ENCODE measurements around the gene FUT8.
"Not testable (repeated sequence)": the region's sequence is repeated elsewhere in the genome, so short reads cannot be mapped to it uniquely, and the experiment has no call there.

The FUT8 gene

GRCh38 chr14:65627315-65627714, 214.8 kb downstream of the FUT8 start:
- DNase-seq: no peak

GRCh38 chr14:65628664-65629063, 216.1 kb downstream of the FUT8 start:
- DNase-seq: no peak

- DNase-seq: no peak
Measured at GRCh38 chr14:65631040-65631439, 218.5 kb downstream of the FUT8 start.

GRCh38 chr14:65632487-65632886, 220.0 kb downstream of the FUT8 start:
- no peak for DNase-seq

GRCh38 chr14:65633666-65634065, 221.1 kb downstream of the FUT8 start:
- DNase-seq: not testable (repeated sequence)

GRCh38 chr14:65637780-65638179, 225.2 kb downstream of the FUT8 start:
- peak; percentile 51 for DNase-seq

- DNase-seq: no peak
Measured at GRCh38 chr14:65639216-65639615, 226.7 kb downstream of the FUT8 start.

GRCh38 chr14:65650826-65651225, 238.3 kb downstream of the FUT8 start:
- no peak for DNase-seq

- no peak for DNase-seq
Measured at GRCh38 chr14:65656554-65656953, 244.0 kb downstream of the FUT8 start.

GRCh38 chr14:65658202-65658601, 245.7 kb downstream of the FUT8 start:
- DNase-seq: no peak

- DNase-seq: no peak
Measured at GRCh38 chr14:65661865-65662264, 249.3 kb downstream of the FUT8 start.

- no peak for DNase-seq
Measured at GRCh38 chr14:65664436-65664835, 251.9 kb downstream of the FUT8 start.

- DNase-seq: no peak
Measured at GRCh38 chr14:65676361-65677014, 264.0 kb downstream of the FUT8 start.

GRCh38 chr14:65685572-65685971, 273.0 kb downstream of the FUT8 start:
- DNase-seq: no peak

- no peak for DNase-seq
Measured at GRCh38 chr14:65686761-65687160, 274.2 kb downstream of the FUT8 start.

GRCh38 chr14:65689070-65689469, 276.5 kb downstream of the FUT8 start:
- DNase-seq: no peak

- not testable (repeated sequence) for DNase-seq
Measured at GRCh38 chr14:65692566-65692965, 280.0 kb downstream of the FUT8 start.

GRCh38 chr14:65696801-65697200, 284.3 kb downstream of the FUT8 start:
- DNase-seq: no peak

- DNase-seq: no peak
Measured at GRCh38 chr14:65703521-65703920, 291.0 kb downstream of the FUT8 start.

GRCh38 chr14:65703996-65704395, 291.5 kb downstream of the FUT8 start:
- DNase-seq: no peak

- no peak for DNase-seq
Measured at GRCh38 chr14:65704437-65704836, 291.9 kb downstream of the FUT8 start.

- DNase-seq: peak; percentile 50
Measured at GRCh38 chr14:65704850-65705249, 292.3 kb downstream of the FUT8 start.

- DNase-seq: no peak
Measured at GRCh38 chr14:65709576-65709975, 297.0 kb downstream of the FUT8 start.

- DNase-seq: not testable (repeated sequence)
Measured at GRCh38 chr14:65716813-65717212, 304.3 kb downstream of the FUT8 start.

- not testable (repeated sequence) for DNase-seq
Measured at GRCh38 chr14:65717384-65717915, 304.9 kb downstream of the FUT8 start.

All from stimulated activated CD4-positive, alpha-beta T cell treated with anti-CD3 and anti-CD28 coated beads, Interleukin-15, amount 100 ng/mL, for 24 hours (primary cell).